ENCODE data around the gene PCNX2. TPM values are rescaled to one million over a fixed set of nuclear protein-coding genes. Genes with fewer than 3 reads are reported as not detected.
"Not testable (repeated sequence)": the region's sequence is repeated elsewhere in the genome, so short reads cannot be mapped to it uniquely, and the experiment has no call there.

The PCNX2 gene
- total RNA-seq, 4 donors from 2014 or later = 5.9 to 21.7 (median 10.3) TPM

- no peaks in the 10 kb centered on the region for H3K27me3 ChIP-seq
These were observed 155.0 kb downstream of the PCNX2 start for GRCh38 chr1:233140499-233140898.

GRCh38 chr1:233138788-233139585 lies 156.5 kb downstream of the PCNX2 start:
- H3K4me1 ChIP-seq = peaks cover 0 to 10% (median 0%) of the 10 kb centered on the region in 3 donors
- no peak for TF ChIP-seq POLR2A (IDR thresholded peaks at IDR 0.05)
- ATAC-seq = no peak
- no peak overlapping the region for H3K27ac ChIP-seq
- no peaks in the 10 kb centered on the region for H3K27me3 ChIP-seq
- no peaks in the 10 kb centered on the region for H3K9me3 ChIP-seq
- WGBS, 2 donors (ENCODE audit: low coverage in 1 of 2) = 41 to 62% methylated on average over 4 of the region's 4 CpGs
- peaks cover 0 to 4% of the 10 kb centered on the region in 2 donors for H3K36me3 ChIP-seq
- no peak overlapping the region for H3K4me3 ChIP-seq

More at GRCh38 chr1:233140499-233140898, 155.0 kb downstream of the PCNX2 start:
- WGBS, 2 donors (ENCODE audit: low coverage in 1 of 2) = 80 to 89% methylated on average over 1 of the region's 5 CpGs
- Histone ChIP-seq H3K36me3 (peaks cover 0 to 4% of the 10 kb centered on the region in 2 donors), H3K27ac (peak overlapping the region in 1 of 4 donors; percentile 27), H3K9me3 (no peaks in the 10 kb centered on the region), H3K4me1 (peaks cover 0 to 10% (median 0%) of the 10 kb centered on the region in 3 donors), H3K4me3 (no peak overlapping the region)
- TF ChIP-seq EP300 (IDR thresholded peaks at IDR 0.05) = no peak
- TF ChIP-seq POLR2A (IDR thresholded peaks at IDR 0.05) = no peak
- no peak for TF ChIP-seq CTCF (IDR thresholded peaks at IDR 0.05)
- peak; percentile 25 for ATAC-seq

DNA sequence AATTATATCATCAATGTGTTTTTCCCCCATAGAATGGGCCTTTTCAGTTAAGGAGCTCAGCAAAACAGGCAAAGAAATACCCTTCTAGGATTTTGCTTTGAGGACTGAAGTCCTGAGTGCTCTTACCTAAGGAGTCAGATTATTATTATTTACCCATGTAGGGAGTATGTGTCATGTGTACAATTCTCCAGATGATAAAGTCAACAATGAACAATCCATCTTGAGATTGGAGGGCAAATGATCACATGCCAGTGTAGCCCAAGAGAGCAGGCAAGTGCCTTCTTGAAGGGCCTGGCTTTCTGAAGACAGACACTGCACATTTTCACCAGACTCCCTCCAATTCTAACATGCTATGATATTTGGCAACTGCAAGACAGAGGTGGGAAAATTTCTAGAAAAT lies 159.7 kb downstream of the PCNX2 start:
- no peaks in the 10 kb centered on the region for H3K27me3 ChIP-seq
- ATAC-seq = no peak
- H3K36me3 ChIP-seq = peaks cover 0 to 7% of the 10 kb centered on the region in 2 donors
- H3K4me3 ChIP-seq = no peak overlapping the region
- TF ChIP-seq EP300 (IDR thresholded peaks at IDR 0.05) (no peak), POLR2A (IDR thresholded peaks at IDR 0.05) (no peak), POLR2AphosphoS5 (IDR thresholded peaks at IDR 0.05) (no peak), CTCF (IDR thresholded peaks at IDR 0.05) (no peak)
- no peaks in the 10 kb centered on the region for H3K9me3 ChIP-seq
- H3K4me1 ChIP-seq = peaks cover 0 to 5% (median 0%) of the 10 kb centered on the region in 3 donors
- H3K27ac ChIP-seq = no peak overlapping the region

DNA sequence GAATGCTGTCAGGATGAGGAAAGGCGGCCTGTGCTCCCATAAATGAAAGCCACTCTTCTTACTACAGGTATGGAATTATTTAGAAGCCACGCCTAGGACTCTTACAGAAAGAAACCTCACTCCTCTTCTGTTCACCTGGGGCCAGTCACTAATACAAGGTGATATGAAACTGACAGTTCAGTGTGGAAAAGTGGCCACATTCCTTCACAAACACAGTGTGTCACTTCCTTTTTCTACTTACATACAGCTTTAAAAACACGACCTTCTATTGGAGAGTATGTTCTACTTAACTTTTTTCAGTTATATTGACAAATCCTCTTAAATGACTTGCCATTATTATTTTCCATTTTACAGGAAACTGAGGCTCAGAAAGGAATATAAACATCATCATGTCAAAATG lies 163.1 kb downstream of the PCNX2 start:
- TF ChIP-seq CTCF (IDR thresholded peaks at IDR 0.05) = no peak
- no peak for TF ChIP-seq POLR2A (IDR thresholded peaks at IDR 0.05)
- no peak for TF ChIP-seq POLR2AphosphoS5 (IDR thresholded peaks at IDR 0.05)
- TF ChIP-seq EP300 (IDR thresholded peaks at IDR 0.05) = no peak
- H3K9me3 ChIP-seq = no peaks in the 10 kb centered on the region

GRCh38 chr1:233129031-233129430 lies 166.5 kb downstream of the PCNX2 start:
- not testable (repeated sequence) for ATAC-seq

More for the DNA sequence above, 163.1 kb downstream of the PCNX2 start:
- H3K36me3 ChIP-seq = peaks cover 0 to 7% of the 10 kb centered on the region in 2 donors
- H3K27me3 ChIP-seq = no peaks in the 10 kb centered on the region
- no peak for ATAC-seq
- H3K4me3 ChIP-seq = no peak overlapping the region
- H3K4me1 ChIP-seq = no peaks in the 10 kb centered on the region
- WGBS, 2 donors (ENCODE audit: low coverage in 1 of 2) = 82 to 100% methylated on average over 1 to 2 of the region's 3 CpGs
- no peak overlapping the region for H3K27ac ChIP-seq

GRCh38 chr1:233127157-233127556 lies 168.4 kb downstream of the PCNX2 start:
- 74 to 96% methylated on average over 7 of the region's 7 CpGs for WGBS, 2 donors (ENCODE audit: low coverage in 1 of 2)
- Histone ChIP-seq H3K4me1 (no peaks in the 10 kb centered on the region), H3K4me3 (no peak overlapping the region), H3K9me3 (no peaks in the 10 kb centered on the region), H3K36me3 (peaks cover 0 to 11% of the 10 kb centered on the region in 2 donors), H3K27ac (no peak overlapping the region), H3K27me3 (no peaks in the 10 kb centered on the region)
- ATAC-seq = no peak
- no peak for TF ChIP-seq POLR2A (IDR thresholded peaks at IDR 0.05)
- TF ChIP-seq POLR2AphosphoS5 (IDR thresholded peaks at IDR 0.05) = no peak
- no peak for TF ChIP-seq EP300 (IDR thresholded peaks at IDR 0.05)
- no peak for TF ChIP-seq CTCF (IDR thresholded peaks at IDR 0.05)

More at GRCh38 chr1:233129031-233129430, 166.5 kb downstream of the PCNX2 start:
- not testable (repeated sequence) for H3K4me3 ChIP-seq, H3K27ac ChIP-seq, H3K4me1 ChIP-seq, H3K27me3 ChIP-seq, H3K9me3 ChIP-seq
- WGBS, 2 donors (ENCODE audit: low coverage in 1 of 2) = 100% methylated on average over 1 of the region's 25 CpGs; no CpG with 5 or more reads in 1 of the 2 donors
- H3K36me3 ChIP-seq = peaks cover 0 to 14% of the 10 kb centered on the region in 2 donors
